HepG2 (cell line): ENCODE results near the gene KANSL1L.

Source experiments
- ATF1 ChIP-seq: IDR thresholded peaks from 2 replicates; pipeline ENCODE4 v1.6.1; 2016; ENCODE audit warnings: mild to moderate bottlenecking, control low read depth
- CREB1 ChIP-seq, 2 experiments: fragments of 450-650 bp in 1 of 2; IDR thresholded peaks; 2 replicates each; pipeline ENCODE4 v1.6.1; 2016 to 2017; ENCODE audit warnings: control low read depth in 1 of 2, mild to moderate bottlenecking in 1 of 2, missing compliant biosample characterization in 1 of 2, missing genetic modification characterization in 1 of 2
- EEA1 ChIP-seq: sonication (generic); formaldehyde crosslinking; IDR thresholded peaks from 2 replicates; pipeline ENCODE4 v1.5.1; 2020; ENCODE audit warnings: mild to moderate bottlenecking, missing genetic modification reagents, borderline replicate concordance
- FOXA3 ChIP-seq: IDR thresholded peaks from 2 replicates; pipeline ENCODE4 v1.6.1; 2016; ENCODE audit warnings: missing genetic modification reagents, missing compliant biosample characterization
- NFIC ChIP-seq: IDR thresholded peaks from 2 replicates; pipeline ENCODE4 v1.6.1; 2012; ENCODE audit warnings: mild to moderate bottlenecking, low read length, inconsistent platforms
- PAX8 ChIP-seq: sonication (generic); formaldehyde crosslinking; IDR thresholded peaks from 2 replicates; pipeline ENCODE4 v1.8.0; 2022; ENCODE audit warnings: mild to moderate bottlenecking, missing genetic modification reagents, borderline replicate concordance
- TAF15 ChIP-seq: fragments of 200-400 bp; formaldehyde crosslinking; IDR thresholded peaks from one replicate; pipeline ENCODE4 v1.6.1; 2018; ENCODE audit warnings: mild to moderate bottlenecking, low read depth, low read length; ENCODE audit not compliant: poor library complexity, severe bottlenecking
- ZNF530 ChIP-seq: sonication (generic); formaldehyde crosslinking; IDR thresholded peaks from 2 replicates; pipeline ENCODE4 v1.5.0; 2020; ENCODE audit warnings: low read depth, mild to moderate bottlenecking, missing genetic modification reagents
- ZNF776 ChIP-seq: sonication (generic); formaldehyde crosslinking; IDR thresholded peaks from 2 replicates; pipeline ENCODE4 v1.4.0; 2020; ENCODE audit warnings: mild to moderate bottlenecking, missing genetic modification reagents
- ZZZ3 ChIP-seq: sonication (generic); formaldehyde crosslinking; IDR thresholded peaks from 2 replicates; pipeline ENCODE4 v1.4.0; 2020; ENCODE audit warnings: missing genetic modification reagents, mild to moderate bottlenecking, borderline replicate concordance
- TF ChIP-seq, protein P1 (sequence below): IDR thresholded peaks from 2 replicates; pipeline ENCODE4 v1.6.1; 2016; ENCODE audit warnings: missing genetic modification reagents, missing compliant biosample characterization
- TF ChIP-seq, protein P2 (sequence below): sonication (generic); formaldehyde crosslinking; IDR thresholded peaks from 2 replicates; pipeline ENCODE4 v1.4.0; 2020; ENCODE audit warnings: missing genetic modification reagents, borderline replicate concordance
- TF ChIP-seq, protein P3 (sequence below): sonication (generic); formaldehyde crosslinking; IDR thresholded peaks from 2 replicates; pipeline ENCODE4 v1.5.0; 2020; ENCODE audit warnings: mild to moderate bottlenecking, missing genetic modification reagents, moderate library complexity

DNA sequence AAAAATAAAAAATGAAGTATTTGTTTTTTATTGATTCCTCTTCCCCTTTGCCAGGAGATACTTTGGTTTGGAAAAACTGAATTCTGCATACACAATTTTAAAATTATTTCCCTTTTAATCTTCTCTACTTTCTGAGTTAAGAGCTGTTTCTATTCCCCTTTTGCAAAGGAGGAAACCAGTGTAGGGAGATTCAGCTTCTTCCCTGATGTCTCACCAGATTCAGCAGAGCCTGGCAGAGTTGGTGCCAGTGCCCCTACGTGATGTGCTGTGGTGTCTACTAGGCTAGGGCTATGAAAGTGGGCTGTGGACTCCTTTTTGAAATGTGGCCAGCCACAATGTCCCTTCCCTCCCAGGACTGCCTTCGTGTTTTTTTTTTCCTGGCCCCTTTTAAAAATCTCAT, 166.3 kb downstream of the KANSL1L start:
- TF ChIP-seq CREB1 (IDR thresholded peaks at IDR 0.05) (no peak), CREB1 (CRISPR knock-in tag; IDR thresholded peaks at IDR 0.05) (no peak), PAX8 (no peak), EEA1 (CRISPR knock-in tag) (no peak), ZZZ3 (no peak), TAF15 (no peak), ZNF776 (no peak), NFIC (no peak), FOXA3 (no peak), ZNF530 (CRISPR knock-in tag) (no peak), ATF1 (no peak)
- TF ChIP-seq, protein P1, sequence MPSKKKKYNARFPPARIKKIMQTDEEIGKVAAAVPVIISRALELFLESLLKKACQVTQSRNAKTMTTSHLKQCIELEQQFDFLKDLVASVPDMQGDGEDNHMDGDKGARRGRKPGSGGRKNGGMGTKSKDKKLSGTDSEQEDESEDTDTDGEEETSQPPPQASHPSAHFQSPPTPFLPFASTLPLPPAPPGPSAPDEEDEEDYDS (CRISPR knock-in tag), result no peak
- TF ChIP-seq, protein P2, sequence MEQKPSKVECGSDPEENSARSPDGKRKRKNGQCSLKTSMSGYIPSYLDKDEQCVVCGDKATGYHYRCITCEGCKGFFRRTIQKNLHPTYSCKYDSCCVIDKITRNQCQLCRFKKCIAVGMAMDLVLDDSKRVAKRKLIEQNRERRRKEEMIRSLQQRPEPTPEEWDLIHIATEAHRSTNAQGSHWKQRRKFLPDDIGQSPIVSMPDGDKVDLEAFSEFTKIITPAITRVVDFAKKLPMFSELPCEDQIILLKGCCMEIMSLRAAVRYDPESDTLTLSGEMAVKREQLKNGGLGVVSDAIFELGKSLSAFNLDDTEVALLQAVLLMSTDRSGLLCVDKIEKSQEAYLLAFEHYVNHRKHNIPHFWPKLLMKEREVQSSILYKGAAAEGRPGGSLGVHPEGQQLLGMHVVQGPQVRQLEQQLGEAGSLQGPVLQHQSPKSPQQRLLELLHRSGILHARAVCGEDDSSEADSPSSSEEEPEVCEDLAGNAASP (CRISPR knock-in tag), result no peak
- TF ChIP-seq, protein P3, sequence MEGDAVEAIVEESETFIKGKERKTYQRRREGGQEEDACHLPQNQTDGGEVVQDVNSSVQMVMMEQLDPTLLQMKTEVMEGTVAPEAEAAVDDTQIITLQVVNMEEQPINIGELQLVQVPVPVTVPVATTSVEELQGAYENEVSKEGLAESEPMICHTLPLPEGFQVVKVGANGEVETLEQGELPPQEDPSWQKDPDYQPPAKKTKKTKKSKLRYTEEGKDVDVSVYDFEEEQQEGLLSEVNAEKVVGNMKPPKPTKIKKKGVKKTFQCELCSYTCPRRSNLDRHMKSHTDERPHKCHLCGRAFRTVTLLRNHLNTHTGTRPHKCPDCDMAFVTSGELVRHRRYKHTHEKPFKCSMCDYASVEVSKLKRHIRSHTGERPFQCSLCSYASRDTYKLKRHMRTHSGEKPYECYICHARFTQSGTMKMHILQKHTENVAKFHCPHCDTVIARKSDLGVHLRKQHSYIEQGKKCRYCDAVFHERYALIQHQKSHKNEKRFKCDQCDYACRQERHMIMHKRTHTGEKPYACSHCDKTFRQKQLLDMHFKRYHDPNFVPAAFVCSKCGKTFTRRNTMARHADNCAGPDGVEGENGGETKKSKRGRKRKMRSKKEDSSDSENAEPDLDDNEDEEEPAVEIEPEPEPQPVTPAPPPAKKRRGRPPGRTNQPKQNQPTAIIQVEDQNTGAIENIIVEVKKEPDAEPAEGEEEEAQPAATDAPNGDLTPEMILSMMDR (CRISPR knock-in tag), result no peak
